ENCODE data around the gene KSR2. TPM values are rescaled to one million over a fixed set of nuclear protein-coding genes. Genes with fewer than 3 reads are reported as not detected.

Gene KSR2
- total RNA-seq, 1 experiment from 2014 or later, result 1.3 TPM

GRCh38 chr12:117476341-117476740 is 492.4 kb downstream of the KSR2 start:
- Histone ChIP-seq H3K27me3 (ENCODE audit: insufficient read depth, low read length) (no peaks in the 10 kb centered on the region), H2BK120ac (ENCODE audit: low read depth, low read length, poor library complexity, severe bottlenecking) (no peak overlapping the region), H2BK15ac (ENCODE audit: low read depth, low read length) (no peak overlapping the region), H2BK5ac (ENCODE audit: insufficient read length, low read length) (no peak overlapping the region), H3K4me1 (ENCODE audit: insufficient read depth, low read length) (no peaks in the 10 kb centered on the region), H4K20me1 (ENCODE audit: control insufficient read depth, insufficient read depth, insufficient read length) (no peaks in the 10 kb centered on the region), H4K5ac (ENCODE audit: insufficient read length, low read depth, low read length) (no peak overlapping the region), H3K56ac (ENCODE audit: insufficient read length, low read depth, low read length) (no peak overlapping the region), H3K18ac (ENCODE audit: insufficient read length, low read depth, low read length) (no peak overlapping the region), H3K9me3 (ENCODE audit: control insufficient read depth, low read depth, low read length) (no peaks in the 10 kb centered on the region), H3T11ph (ENCODE audit: low read length) (no peak overlapping the region), H4K91ac (ENCODE audit: insufficient read length, low read depth, low read length) (no peak overlapping the region), H3K4me2 (ENCODE audit: insufficient read depth, insufficient read length, low read length) (no peak overlapping the region), H2BK12ac (ENCODE audit: insufficient read length, low read depth, low read length) (no peak overlapping the region), H2AK5ac (ENCODE audit: insufficient read length, low read length) (no peak overlapping the region), H3K9ac (ENCODE audit: extremely low read depth, insufficient read length, low read length) (no peak overlapping the region), H3K14ac (ENCODE audit: insufficient read depth, low read length) (no peak overlapping the region), H3K23ac (ENCODE audit: insufficient read length, low read depth, low read length) (no peak overlapping the region), H2BK20ac (ENCODE audit: low read depth, low read length, poor library complexity, severe bottlenecking) (no peak overlapping the region), H3K27ac (ENCODE audit: insufficient read length, low read depth, low read length) (no peak overlapping the region), H3K79me1 (ENCODE audit: insufficient read depth, low read depth, low read length, poor library complexity, severe bottlenecking) (no peaks in the 10 kb centered on the region), H2AFZ (ENCODE audit: low read length) (no peak overlapping the region), H3K4ac (ENCODE audit: low read depth, low read length) (no peak overlapping the region), H3K23me2 (ENCODE audit: insufficient read length, low read depth, low read length, poor library complexity, severe bottlenecking) (no peaks in the 10 kb centered on the region), H4K8ac (replicated peaks; ENCODE audit: insufficient read length, low read depth, low read length) (no peak overlapping the region), H3K79me2 (ENCODE audit: insufficient read depth, low read length) (no peaks in the 10 kb centered on the region)
- Mint-ChIP-seq H3K4me1 (peaks cover 12 to 14% of the 10 kb centered on the region in 2 experiments), H3K4me3 (no peak overlapping the region), H3K27ac (no peak overlapping the region), H3K27me3 (ENCODE audit: low read depth) (no peaks in the 10 kb centered on the region; the same call in 1 of the 2 replicates), H3K9me3 (no peaks in the 10 kb centered on the region), H3K36me3 (ENCODE audit: insufficient read depth in 1 of 3, low read depth in 3 of 3) (peaks cover 0 to 3% (median 3%) of the 10 kb centered on the region in 3 experiments; a peak in 3 of 7 replicates)
- no peak for TF ChIP-seq CTCF (conservative IDR thresholded peaks at IDR 0.05)
- WGBS (ENCODE audit: extremely low coverage, insufficient read length, low lambda C conversion rate), result no CpG with 5 or more reads among the region's 7 CpGs
- no peak for DNase-seq

Measured in H9 (cell line).